OCI-LY1 (cell line): Measurements from ENCODE around the gene EPB41L1.

Experiments
- H2AFZ ChIP-seq: fragments of 200-600 bp; sonication (generic), shearing (Covaris generic); 2 replicates; pipeline ENCODE4 v1.6.0; 2014; ENCODE audit warnings: antibody characterized with exemption, mild to moderate bottlenecking, low read length
- H3F3A ChIP-seq: fragments of 200-600 bp; sonication (generic), shearing (Covaris generic); 2 replicates; pipeline ENCODE4 v1.6.0; 2014; ENCODE audit warnings: mild to moderate bottlenecking, antibody characterized with exemption, low read length, moderate library complexity; ENCODE audit not compliant: insufficient read depth
- H3K27ac ChIP-seq: fragments of 200-600 bp; sonication (generic); 2 replicates; pipeline ENCODE4 v1.5.1; 2014; ENCODE audit warnings: low read length, mixed run types, mild to moderate bottlenecking, low read depth; ENCODE audit not compliant: poor library complexity, severe bottlenecking
- H3K27me3 ChIP-seq: fragments of 200-600 bp; sonication (generic); 2 replicates; pipeline ENCODE4 v1.6.0; 2014; ENCODE audit warnings: antibody characterized with exemption, mild to moderate bottlenecking, low read length, moderate library complexity; ENCODE audit not compliant: insufficient read depth
- H3K36me3 ChIP-seq: fragments of 200-600 bp; sonication (generic); 2 replicates; pipeline ENCODE4 v1.6.1; 2014; ENCODE audit warnings: mild to moderate bottlenecking, antibody characterized with exemption, low read length, moderate library complexity, mixed read lengths; ENCODE audit not compliant: insufficient read depth
- H3K4me1 ChIP-seq: fragments of 200-600 bp; sonication (generic); 2 replicates; pipeline ENCODE4 v1.5.1; 2014; ENCODE audit warnings: mild to moderate bottlenecking, low read length, moderate library complexity; ENCODE audit not compliant: insufficient read depth, severe bottlenecking
- H3K4me2 ChIP-seq: fragments of 200-600 bp; sonication (generic), shearing (Covaris generic); 2 replicates; pipeline ENCODE4 v1.6.1; 2014; ENCODE audit warnings: low read length
- H3K4me3 ChIP-seq: fragments of 200-600 bp; sonication (generic); 2 replicates; pipeline ENCODE4 v1.5.1; 2014; ENCODE audit warnings: low read length, low read depth, mild to moderate bottlenecking, mixed read lengths; ENCODE audit not compliant: poor library complexity, severe bottlenecking
- H3K79me2 ChIP-seq: fragments of 200-600 bp; shearing (Covaris generic); 2 replicates; pipeline ENCODE4 v1.6.1; 2016; ENCODE audit warnings: mixed run types, low read length, mixed read lengths; ENCODE audit not compliant: insufficient read depth
- H3K9ac ChIP-seq: fragments of 200-600 bp; sonication (generic), shearing (Covaris generic); 2 replicates; pipeline ENCODE4 v1.6.1; 2014; ENCODE audit warnings: mild to moderate bottlenecking, low read length, mixed read lengths
- H3K9me2 ChIP-seq: fragments of 200-600 bp; sonication (generic), shearing (Covaris generic); 2 replicates; pipeline ENCODE4 v1.6.1; 2014; ENCODE audit warnings: low read depth, mild to moderate bottlenecking, low read length, mixed read lengths
- H3K9me3 ChIP-seq: fragments of 200-600 bp; shearing (Covaris generic); 2 replicates; pipeline ENCODE4 v1.6.1; 2014; ENCODE audit warnings: low read length, mixed read lengths
- H4K20me1 ChIP-seq: fragments of 200-600 bp; sonication (generic), shearing (Covaris generic); 2 replicates; pipeline ENCODE4 v1.6.0; 2016; ENCODE audit warnings: mild to moderate bottlenecking, low read length; ENCODE audit not compliant: insufficient read depth
- EZH2 ChIP-seq: fragments of 200-600 bp; sonication (generic), shearing (Covaris generic); IDR thresholded peaks from 2 replicates; pipeline ENCODE4 v1.8.0; 2017; ENCODE audit warnings: borderline replicate concordance, mixed run types, mild to moderate bottlenecking, antibody characterized with exemption, low read length, moderate library complexity, mixed read lengths
- TF ChIP-seq, protein P1 (sequence below): fragments of 200-600 bp; sonication (generic), shearing (Covaris generic); IDR thresholded peaks from 2 replicates; pipeline ENCODE4 v1.5.1; 2017; ENCODE audit warnings: mild to moderate bottlenecking, antibody characterized with exemption, low read length, moderate library complexity, mixed read lengths

Gene EPB41L1

DNA sequence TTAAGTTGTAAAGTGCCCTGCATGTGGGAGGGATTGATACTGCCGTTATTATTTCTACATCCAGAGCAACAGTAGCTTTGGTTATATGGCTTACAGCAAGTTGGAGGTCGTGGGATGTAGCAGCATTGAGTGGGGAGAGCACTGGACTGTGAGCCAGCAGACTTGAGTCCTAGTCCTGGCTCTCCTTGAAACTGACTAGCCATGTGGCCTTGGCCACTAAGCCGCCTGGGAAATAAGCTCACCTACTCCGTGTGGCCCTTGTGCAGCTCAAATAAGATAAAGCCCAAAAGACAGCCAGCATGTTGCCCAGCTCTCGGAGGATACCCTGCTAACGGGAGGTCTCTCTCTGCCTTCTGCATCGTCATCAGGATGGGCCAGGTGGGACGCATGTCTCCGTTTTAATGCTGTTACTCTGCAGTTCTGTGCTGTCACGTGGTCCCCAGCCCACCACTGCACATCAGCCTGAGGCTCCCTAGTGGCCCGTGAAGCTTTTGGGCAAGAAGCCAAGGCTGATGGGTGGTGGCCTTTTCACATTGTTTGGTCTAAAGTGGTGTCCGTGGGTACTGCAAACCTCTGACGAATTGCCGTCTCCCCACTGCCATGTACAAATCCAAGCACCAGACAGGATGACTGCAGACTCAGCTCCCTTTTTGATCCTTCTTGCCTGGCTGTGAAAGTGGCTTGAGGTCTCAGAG lies 7.9 kb downstream of the EPB41L1 start:
- TF ChIP-seq, protein P1, sequence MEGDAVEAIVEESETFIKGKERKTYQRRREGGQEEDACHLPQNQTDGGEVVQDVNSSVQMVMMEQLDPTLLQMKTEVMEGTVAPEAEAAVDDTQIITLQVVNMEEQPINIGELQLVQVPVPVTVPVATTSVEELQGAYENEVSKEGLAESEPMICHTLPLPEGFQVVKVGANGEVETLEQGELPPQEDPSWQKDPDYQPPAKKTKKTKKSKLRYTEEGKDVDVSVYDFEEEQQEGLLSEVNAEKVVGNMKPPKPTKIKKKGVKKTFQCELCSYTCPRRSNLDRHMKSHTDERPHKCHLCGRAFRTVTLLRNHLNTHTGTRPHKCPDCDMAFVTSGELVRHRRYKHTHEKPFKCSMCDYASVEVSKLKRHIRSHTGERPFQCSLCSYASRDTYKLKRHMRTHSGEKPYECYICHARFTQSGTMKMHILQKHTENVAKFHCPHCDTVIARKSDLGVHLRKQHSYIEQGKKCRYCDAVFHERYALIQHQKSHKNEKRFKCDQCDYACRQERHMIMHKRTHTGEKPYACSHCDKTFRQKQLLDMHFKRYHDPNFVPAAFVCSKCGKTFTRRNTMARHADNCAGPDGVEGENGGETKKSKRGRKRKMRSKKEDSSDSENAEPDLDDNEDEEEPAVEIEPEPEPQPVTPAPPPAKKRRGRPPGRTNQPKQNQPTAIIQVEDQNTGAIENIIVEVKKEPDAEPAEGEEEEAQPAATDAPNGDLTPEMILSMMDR = no peak
- TF ChIP-seq EZH2 = no peak
- no peak overlapping the region for H3K4me3 ChIP-seq
- no peaks in the 10 kb centered on the region for H3K9me3 ChIP-seq
- H3K9me2 ChIP-seq = no peaks in the 10 kb centered on the region
- peaks cover 10% of the 10 kb centered on the region for H3K4me1 ChIP-seq
- no peak overlapping the region for H2AFZ ChIP-seq
- no peak overlapping the region for H3K9ac ChIP-seq
- no peaks in the 10 kb centered on the region for H3F3A ChIP-seq
- H3K27ac ChIP-seq = no peak overlapping the region
- peaks cover 6% of the 10 kb centered on the region; the same call in 1 of the 2 replicates for H3K27me3 ChIP-seq
- peak overlapping the region; percentile 4; the same call in 1 of the 2 replicates for H3K4me2 ChIP-seq
- H4K20me1 ChIP-seq = no peaks in the 10 kb centered on the region
- no peaks in the 10 kb centered on the region for H3K36me3 ChIP-seq
- H3K79me2 ChIP-seq = no peaks in the 10 kb centered on the region

DNA sequence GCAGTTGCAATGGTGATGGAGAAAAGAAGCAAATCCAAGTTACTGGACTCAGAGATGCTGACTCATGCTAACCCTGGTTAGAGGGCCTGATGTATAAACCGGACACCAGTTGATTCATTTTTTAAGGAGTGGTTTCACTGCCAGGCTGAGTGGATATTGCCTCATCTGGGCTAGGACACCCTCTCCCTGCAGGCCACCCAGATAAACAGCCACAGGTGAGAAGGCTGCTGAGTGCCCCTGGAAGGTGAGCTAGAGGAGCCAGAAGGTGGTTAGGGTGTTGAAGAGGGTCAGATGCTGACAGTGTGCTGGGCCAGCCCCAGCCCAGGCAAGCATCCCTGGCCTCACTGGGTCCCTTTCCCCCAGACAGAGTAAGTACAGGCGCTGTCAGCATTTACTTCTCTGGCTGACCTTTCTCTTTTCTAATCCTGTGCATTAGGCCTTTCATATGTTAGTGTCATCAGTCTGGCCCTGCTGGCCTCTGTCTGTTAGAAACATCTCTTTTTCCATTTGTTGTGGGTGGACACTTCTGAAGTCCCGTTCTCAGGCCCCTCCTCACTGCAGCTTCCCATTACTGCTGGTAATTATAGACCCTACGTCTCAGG lies 13.5 kb downstream of the EPB41L1 start:
- no peaks in the 10 kb centered on the region for H3K79me2 ChIP-seq
- no peak overlapping the region for H3K4me3 ChIP-seq
- TF ChIP-seq, protein P1 = no peak
- TF ChIP-seq EZH2 = no peak
- H4K20me1 ChIP-seq = no peaks in the 10 kb centered on the region
- H3K9me3 ChIP-seq = no peaks in the 10 kb centered on the region
- no peaks in the 10 kb centered on the region for H3K36me3 ChIP-seq
- peaks cover 4% of the 10 kb centered on the region; the same call in 1 of the 2 replicates for H3K27me3 ChIP-seq
- H3K4me1 ChIP-seq = peaks cover under 1% of the 10 kb centered on the region
- H3K4me2 ChIP-seq = no peak overlapping the region
- H2AFZ ChIP-seq = no peak overlapping the region
- H3K9me2 ChIP-seq = no peaks in the 10 kb centered on the region
- no peak overlapping the region for H3K27ac ChIP-seq
- H3F3A ChIP-seq = no peaks in the 10 kb centered on the region
- H3K9ac ChIP-seq = no peak overlapping the region

DNA sequence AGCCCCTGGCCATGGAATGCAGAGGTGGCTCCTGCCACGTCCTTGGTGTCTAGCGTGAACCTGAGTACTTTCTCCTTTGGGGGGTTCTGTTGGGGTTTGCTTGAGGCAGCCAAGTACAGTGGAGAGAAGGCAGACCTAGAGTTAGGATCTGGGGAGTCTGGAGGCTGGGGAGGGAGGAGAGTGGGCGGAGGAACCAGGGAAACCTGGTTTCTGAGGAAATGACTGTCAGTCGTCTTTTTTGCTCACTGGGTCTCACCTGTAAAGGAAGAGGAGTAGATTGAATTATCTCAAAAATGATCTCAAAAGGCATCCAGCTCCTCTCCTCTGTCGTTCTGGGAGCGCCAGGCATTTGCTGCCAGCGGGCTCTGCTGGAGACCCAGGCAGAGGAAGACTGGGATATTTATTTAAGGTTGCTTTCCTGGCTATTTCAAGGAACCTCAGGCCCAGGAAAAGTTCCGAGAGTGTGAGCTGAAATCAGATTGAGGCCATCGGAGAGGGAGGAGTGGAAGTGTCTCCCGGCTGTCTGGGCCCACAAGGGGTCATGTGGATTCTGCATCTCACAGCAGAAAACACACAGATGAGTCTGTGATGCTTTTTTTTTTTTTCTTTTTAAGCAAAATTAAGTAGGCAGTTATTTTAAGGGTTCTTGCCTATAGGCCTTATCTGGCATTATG lies 16.1 kb downstream of the EPB41L1 start:
- no peak overlapping the region for H2AFZ ChIP-seq
- H3K4me3 ChIP-seq = no peak overlapping the region
- no peaks in the 10 kb centered on the region for H3F3A ChIP-seq
- no peaks in the 10 kb centered on the region for H3K9me2 ChIP-seq
- no peaks in the 10 kb centered on the region for H3K36me3 ChIP-seq
- no peaks in the 10 kb centered on the region for H3K79me2 ChIP-seq
- H3K27me3 ChIP-seq = peaks cover 4% of the 10 kb centered on the region; the same call in 1 of the 2 replicates
- no peak overlapping the region for H3K27ac ChIP-seq
- H3K4me2 ChIP-seq = no peak overlapping the region
- no peaks in the 10 kb centered on the region for H3K4me1 ChIP-seq
- TF ChIP-seq, protein P1 = no peak
- no peak for TF ChIP-seq EZH2
- H3K9me3 ChIP-seq = no peaks in the 10 kb centered on the region
- no peaks in the 10 kb centered on the region for H4K20me1 ChIP-seq
- H3K9ac ChIP-seq = no peak overlapping the region
